NCI-H2196 treated with DMSO at 0.1 percent for 48 hours (cell line): ENCODE results near the gene WDR6.

Experiments used
- DNase-seq: peaks from one replicate; lab custom pipeline; 2025; ENCODE audit not compliant: unreplicated experiment; lab: John Stamatoyannopoulos, UW

Gene WDR6

DNA sequence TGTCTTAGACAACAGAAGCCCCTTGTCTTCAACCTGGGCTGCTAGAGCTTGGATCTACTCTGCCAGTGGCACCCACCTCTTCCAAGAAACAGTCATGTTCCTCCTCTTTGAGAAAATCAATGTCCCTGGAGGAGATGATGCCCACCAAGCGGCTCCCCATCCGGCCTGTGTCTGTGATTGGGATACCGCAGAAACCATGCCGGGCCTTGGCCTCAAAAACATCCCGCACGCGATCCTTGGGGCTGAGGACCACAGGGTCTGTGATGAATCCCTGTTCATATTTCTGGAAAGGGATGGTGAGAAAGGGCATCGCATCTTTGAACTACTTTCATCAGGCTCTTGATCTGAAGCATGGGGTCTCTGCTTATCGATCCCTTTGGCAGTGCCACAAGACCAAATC lies 20.4 kb downstream of the WDR6 start:
- no peak for DNase-seq

DNA sequence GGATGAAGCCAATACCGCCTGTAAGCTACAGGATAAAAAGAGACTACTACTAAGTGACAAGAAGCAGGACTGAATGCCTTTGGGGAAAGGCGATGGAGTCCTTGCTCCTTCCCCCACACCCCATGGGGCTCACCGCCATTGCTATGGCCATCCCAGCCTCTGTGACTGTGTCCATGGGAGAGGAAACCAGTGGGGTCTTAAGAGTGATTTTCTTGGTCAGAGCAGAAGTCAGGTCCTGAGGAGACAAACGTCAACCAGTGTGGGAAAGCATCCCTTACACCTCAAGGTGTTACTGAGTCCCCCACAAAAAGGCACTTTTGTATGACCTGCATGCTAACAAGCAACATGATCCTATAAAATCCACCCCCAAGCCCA lies 21.1 kb downstream of the WDR6 start:
- no peak for DNase-seq

DNA sequence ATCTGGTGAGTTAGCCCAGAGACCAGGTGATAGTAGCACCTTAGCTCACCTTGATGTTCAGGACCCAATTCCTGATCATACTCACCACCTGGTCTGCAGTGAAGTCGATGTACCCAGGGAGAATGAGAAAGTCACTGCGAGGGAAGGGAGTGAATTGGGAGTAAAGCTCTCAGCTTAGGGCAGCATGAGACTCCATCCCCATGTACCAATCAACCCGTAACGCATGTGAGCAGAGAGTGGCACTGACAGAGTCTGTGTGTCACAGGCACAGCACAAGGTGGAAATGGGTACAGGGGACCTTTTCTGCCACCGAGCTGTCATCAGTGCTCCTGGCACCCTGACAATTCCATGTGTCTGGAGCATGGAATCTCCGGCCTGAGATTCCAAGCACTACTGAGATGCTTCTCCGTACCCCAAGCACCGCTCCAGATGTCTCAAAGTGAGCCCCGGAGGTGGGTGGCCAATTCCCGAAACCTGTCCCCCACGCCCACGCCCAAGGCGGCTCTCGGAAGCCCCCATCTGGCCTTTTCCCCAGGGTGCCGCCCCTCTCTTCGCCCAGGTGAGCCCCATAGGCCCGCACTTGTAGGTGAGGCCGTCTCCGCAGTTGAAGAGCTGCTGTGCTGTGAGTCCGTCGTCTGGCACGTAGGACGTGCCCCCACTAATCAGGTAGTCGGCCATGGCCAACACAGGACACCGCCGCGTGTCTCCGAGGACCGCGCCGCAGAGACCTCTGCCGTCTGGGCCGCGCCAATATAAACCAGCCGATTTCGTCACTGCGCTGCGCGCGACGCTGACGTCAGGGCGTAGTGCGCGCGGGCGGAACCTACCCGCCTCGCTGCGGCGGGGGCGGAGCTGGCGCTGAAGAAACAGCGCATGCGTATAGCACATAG lies 21.7 kb downstream of the WDR6 start, which contains the start of gene IMPDH2:
IMPDH2 (minus strand) TSS at position 726 of the 890 bp plus-strand sequence; CDS start at position 678, 48 bp downstream.
- DNase-seq: peak; percentile 63

DNA sequence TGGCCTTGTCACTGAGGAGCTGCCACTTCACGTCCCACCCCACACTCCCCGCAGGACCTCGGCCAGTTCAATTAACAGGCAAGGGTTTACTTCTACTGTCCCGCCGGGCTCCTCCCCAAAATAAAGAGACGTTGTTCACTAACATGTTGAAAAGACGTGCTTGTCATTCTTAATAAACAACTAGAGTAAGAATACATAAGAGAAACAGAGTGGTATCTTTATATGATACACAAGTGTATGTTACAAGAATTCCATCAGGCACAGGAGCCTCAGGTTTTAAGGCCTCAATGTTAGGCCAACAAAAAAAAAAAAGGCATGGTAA lies 22.3 kb downstream of the WDR6 start:
- no peak for DNase-seq

DNA sequence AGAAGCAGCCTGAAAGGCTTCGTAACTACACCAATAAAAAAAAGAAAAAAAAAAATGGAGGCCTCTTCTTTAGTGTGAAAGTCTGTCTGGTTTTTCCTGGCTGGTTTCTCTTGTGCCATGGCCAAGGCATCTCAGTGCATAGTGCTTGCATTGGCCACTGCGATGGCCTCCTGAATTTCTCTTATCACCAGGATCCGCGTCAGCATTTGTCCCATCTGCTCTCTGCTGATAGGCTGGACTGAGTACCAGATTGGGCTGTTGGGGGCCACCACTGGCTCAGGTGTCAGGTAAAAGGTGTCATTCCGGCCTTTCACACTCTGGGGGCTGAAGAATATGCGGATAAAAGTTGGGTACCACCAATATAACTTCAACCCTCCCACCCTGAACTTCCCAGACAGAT lies 23.1 kb downstream of the WDR6 start:
- DNase-seq: no peak

DNA sequence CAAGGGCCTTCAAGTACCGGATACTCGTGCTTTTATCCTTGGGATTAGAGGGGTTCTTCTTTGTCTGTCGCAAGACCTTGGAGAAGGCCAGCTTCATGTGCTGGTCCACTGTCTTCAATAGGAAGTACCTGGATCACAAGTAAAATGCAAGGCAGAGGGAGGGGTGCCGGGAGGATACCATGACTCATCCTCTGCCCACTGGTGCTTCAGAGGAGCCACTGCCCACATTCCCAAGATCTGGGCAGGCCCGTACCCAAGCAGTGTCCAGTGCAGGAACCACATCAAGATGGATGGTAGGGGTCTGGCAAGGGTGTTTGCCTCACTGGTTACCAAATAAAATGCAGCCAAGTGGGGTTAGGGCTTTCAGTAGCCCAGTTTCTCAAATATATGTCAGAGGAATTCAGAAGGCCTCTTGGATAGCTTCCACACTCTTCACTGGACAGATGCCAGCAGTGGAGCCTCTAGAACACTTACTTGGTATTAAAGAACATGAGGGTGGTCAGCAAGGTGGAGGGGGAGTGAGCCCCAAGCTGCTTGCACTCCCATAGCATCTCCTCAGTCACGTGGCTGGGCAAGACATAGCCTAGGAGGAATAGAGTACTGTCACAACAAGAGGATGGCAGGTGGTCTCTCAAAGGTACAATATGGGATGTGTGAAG lies 25.6 kb downstream of the WDR6 start:
- no peak for DNase-seq

DNA sequence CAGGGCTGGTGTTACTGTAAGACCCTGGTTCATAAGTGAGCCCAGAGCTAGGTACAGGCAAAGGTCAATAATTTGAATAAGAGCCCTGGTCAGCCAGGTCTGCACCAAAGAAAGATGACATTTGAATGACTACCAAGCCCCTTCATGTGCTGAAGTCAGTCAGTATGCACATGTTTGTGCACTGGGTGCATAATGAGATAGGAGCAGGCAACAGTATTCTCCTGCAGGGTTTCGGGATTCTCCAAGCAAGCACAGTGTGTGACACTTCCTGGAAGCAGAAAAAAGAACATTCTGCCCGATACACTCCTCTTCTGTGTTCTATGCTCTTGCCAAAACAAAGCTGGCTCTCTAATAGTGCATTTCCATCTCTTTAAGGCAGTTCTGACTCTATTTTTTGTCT lies 27.5 kb downstream of the WDR6 start:
- DNase-seq: no peak

DNA sequence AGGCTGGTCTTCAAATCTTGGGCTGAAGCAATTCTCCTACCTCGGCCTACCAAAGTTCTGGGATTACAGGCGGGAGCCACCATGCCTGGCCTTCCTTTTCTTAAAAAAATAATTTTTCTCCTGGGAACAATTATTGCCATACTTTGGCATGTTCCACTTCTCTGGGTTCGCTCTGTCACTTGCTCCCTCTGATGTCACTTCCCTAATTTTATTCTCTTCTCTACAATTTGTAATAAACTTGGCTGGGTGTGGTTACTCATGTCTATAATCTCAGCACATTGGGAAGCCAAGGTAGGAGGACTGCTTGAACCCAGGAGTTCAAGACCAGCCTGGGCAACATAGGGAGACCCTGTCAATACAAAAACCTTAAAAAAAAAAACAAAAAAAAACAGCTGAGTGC lies 28.1 kb downstream of the WDR6 start:
- DNase-seq: no peak

DNA sequence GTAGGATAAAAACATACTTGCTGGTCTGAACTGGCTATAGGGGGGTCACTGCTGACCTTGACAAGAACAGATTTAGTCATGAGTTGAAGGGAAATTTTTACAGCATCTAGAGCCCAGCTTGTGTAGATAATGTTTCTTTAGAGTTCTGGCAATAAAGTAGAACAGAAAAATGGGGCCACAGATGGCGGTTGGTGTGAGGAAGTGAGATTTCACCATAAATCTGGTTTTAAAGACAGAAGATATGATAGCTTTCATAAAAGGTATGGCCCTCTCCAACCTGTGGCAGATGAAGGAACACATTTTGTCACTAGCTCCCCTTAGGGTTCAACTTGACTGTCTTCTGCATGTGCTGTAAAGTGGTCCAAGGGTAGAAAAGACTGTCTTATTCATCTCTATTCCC lies 46.4 kb downstream of the WDR6 start:
- DNase-seq: no peak

DNA sequence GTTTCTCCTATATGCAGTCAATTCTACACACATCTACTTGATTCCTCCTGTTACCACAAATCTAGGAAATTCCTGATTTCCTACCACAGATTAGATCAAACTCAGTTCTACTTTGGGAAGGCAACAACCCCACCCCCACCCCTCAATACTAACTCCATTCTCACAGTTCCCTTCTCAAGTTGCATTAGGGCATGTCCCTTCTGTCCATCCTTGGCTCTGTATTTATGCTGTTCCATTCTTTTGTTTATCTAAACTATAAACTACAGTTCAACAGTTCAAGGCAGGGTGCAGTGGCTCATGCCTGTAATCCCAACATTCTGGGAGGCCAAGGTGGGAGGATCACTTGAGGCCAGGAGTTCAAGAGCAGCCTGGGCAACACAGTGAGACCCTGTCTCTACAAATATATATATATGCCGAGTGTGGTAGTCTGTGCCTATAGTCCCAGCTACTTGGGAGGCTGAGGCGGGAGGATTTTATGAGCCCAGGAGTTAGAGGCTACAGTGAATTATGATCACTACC lies 47.2 kb downstream of the WDR6 start:
- DNase-seq: no peak

DNA sequence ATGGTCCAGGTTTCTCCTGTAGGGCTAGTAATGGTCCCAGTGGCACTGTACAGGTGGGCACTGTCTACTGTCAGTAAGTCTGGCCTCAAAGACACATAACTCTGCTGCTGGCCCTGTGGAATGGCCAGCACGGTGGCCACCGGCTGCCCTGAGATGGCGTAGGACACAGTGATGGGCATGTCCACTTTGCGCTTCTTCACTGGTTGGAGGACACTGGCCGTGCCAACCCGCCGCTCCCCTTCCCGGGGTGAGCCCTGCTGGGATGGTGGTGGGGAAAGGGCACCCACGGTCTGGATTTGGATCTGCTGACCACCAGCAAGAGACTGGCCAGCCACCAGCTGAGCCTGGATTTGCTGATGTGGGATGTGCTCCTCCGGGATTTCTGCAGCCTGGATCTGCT lies 50.1 kb downstream of the WDR6 start:
- no peak for DNase-seq

DNA sequence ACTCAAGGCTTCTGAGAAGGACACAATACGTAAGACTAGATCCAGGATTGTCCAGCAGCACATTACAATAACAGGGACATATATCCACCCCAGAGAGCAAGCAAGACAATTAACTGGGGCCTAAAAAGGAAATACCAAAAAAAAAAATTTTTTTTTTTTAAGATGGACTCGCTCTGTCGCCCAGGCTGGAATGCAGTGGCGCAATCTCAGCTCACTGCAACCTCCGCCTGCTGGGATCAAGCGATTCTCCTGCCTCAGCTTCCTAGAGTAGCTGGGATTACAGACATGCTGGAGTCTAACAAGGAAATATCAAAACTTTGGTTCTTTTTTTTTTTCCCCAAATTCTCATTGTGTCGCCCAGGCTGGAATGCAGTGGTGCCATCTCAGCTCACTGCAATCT lies 50.8 kb downstream of the WDR6 start:
- DNase-seq: no peak
